Dermis microvascular lymphatic vessel endothelial cell (primary cell): ENCODE results near the gene LMOD3. TPM values are rescaled to one million over a fixed set of nuclear protein-coding genes. Genes with fewer than 3 reads are reported as not detected.

ENCODE experiments used
- DNase-seq, 2 donors: peaks; one replicate each; pipeline versions ENCODE4 v3.0.0 to v3.0.0-alpha.2; 2010; ENCODE audit warnings: low read depth in 2 of 2
- total RNA-seq: library from RNA; depleted of rRNA; stranded (reverse); fragments of >200 nt; gene quantifications from 2 replicates; pipeline ENCODE4 v1.2.1, GENCODE V29; 2014

Gene LMOD3
- total RNA-seq, 1 donor from 2014 or later = not detected

- no peak for DNase-seq
Observed at GRCh38 chr3:69126216-69126615, 3.8 kb upstream of the LMOD3 start.

GRCh38 chr3:69121950-69122349 is 445 bp downstream of the LMOD3 start:
- DNase-seq = peak in 1 of 2 donors; percentile 70

- no peak for DNase-seq
Observed at GRCh38 chr3:69121513-69121912, 882 bp downstream of the LMOD3 start.

- DNase-seq = peak; percentile 66 to 85
Observed at GRCh38 chr3:69120879-69121464, 1.4 kb downstream of the LMOD3 start.

- DNase-seq = no peak
Observed at GRCh38 chr3:69119681-69120080, 2.7 kb downstream of the LMOD3 start.

- no peak for DNase-seq
Observed at GRCh38 chr3:69119138-69119537, 3.3 kb downstream of the LMOD3 start.

GRCh38 chr3:69118555-69118954 is 3.8 kb downstream of the LMOD3 start:
- no peak for DNase-seq

GRCh38 chr3:69116897-69117296 is 5.5 kb downstream of the LMOD3 start:
- no peak for DNase-seq

GRCh38 chr3:69116162-69116561 is 6.2 kb downstream of the LMOD3 start:
- no peak for DNase-seq

GRCh38 chr3:69115731-69116130 is 6.7 kb downstream of the LMOD3 start:
- DNase-seq = no peak

- no peak for DNase-seq
Observed at GRCh38 chr3:69113536-69113935, 8.9 kb downstream of the LMOD3 start.

- no peak for DNase-seq
Observed at GRCh38 chr3:69110941-69111546, 11.4 kb downstream of the LMOD3 start.

- peak in 1 of 2 donors; percentile 21 for DNase-seq
Observed at GRCh38 chr3:69108811-69109210, 13.6 kb downstream of the LMOD3 start.

- DNase-seq = no peak
Observed at GRCh38 chr3:69107841-69108240, 14.6 kb downstream of the LMOD3 start.

- no peak for DNase-seq
Observed at GRCh38 chr3:69105320-69105719, 17.1 kb downstream of the LMOD3 start.

- DNase-seq = no peak
Observed at GRCh38 chr3:69104586-69104985, 17.8 kb downstream of the LMOD3 start.

GRCh38 chr3:69103123-69103522 is 19.3 kb downstream of the LMOD3 start:
- DNase-seq = no peak

GRCh38 chr3:69102384-69102783 is 20.0 kb downstream of the LMOD3 start:
- DNase-seq = no peak

GRCh38 chr3:69099576-69099975 is 22.8 kb downstream of the LMOD3 start:
- DNase-seq = no peak

- DNase-seq = no peak
Observed at GRCh38 chr3:69097407-69098086, 24.8 kb downstream of the LMOD3 start.

- DNase-seq = no peak
Observed at GRCh38 chr3:69096299-69096698, 26.1 kb downstream of the LMOD3 start.

GRCh38 chr3:69095636-69096035 is 26.8 kb downstream of the LMOD3 start:
- DNase-seq = no peak
